ENCODE measurements around the gene SCFD2. TPM values are rescaled to one million over a fixed set of nuclear protein-coding genes. Genes with fewer than 3 reads are reported as not detected.

Gene SCFD2
- polyA plus RNA-seq, 2 donors = 4.8 to 8.2 TPM

DNA sequence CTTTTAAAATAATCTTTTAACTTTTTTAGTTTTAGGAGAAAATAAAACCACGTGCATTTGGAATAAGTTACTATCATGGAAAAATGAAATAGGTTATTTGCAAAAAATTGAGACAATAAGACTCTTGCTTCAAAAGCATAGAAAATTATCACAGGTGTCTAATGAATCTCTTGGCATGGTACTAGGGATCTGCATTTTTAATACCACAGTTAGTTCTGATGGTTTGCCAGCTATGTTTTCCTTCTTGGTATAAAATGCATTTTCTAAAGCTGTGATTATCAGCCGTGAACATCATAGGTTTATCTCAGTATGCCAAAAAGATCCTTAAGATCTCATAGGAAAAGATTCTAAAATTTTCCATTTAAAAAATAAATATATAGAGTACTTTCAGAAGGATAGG is 419.9 kb downstream of the SCFD2 start:
- no peak overlapping the region for H3K4me3 ChIP-seq (ENCODE audit: low read depth in 1 of 2, low read length in 2 of 2)
- 93 to 96% methylated on average over 2 of the region's 2 CpGs for WGBS, 2 donors
- H3K27ac ChIP-seq (ENCODE audit: low read depth in 2 of 2, low read length in 1 of 2) = no peak overlapping the region
- no peaks in the 10 kb centered on the region for H3K27me3 ChIP-seq (ENCODE audit: control insufficient read depth in 1 of 2, insufficient read depth in 2 of 2, low read length in 2 of 2)
- no peaks in the 10 kb centered on the region for H3K9me3 ChIP-seq (ENCODE audit: control insufficient read depth in 2 of 2, insufficient read depth in 1 of 2, low read depth in 1 of 2, low read length in 1 of 2)
- H3K36me3 ChIP-seq (ENCODE audit: control insufficient read depth in 2 of 2, insufficient read depth in 2 of 2, low read length in 1 of 2) = no peaks in the 10 kb centered on the region
- no peaks in the 10 kb centered on the region for H3K4me1 ChIP-seq (ENCODE audit: control insufficient read depth in 2 of 2, insufficient read depth in 2 of 2, low read length in 1 of 2)

DNA sequence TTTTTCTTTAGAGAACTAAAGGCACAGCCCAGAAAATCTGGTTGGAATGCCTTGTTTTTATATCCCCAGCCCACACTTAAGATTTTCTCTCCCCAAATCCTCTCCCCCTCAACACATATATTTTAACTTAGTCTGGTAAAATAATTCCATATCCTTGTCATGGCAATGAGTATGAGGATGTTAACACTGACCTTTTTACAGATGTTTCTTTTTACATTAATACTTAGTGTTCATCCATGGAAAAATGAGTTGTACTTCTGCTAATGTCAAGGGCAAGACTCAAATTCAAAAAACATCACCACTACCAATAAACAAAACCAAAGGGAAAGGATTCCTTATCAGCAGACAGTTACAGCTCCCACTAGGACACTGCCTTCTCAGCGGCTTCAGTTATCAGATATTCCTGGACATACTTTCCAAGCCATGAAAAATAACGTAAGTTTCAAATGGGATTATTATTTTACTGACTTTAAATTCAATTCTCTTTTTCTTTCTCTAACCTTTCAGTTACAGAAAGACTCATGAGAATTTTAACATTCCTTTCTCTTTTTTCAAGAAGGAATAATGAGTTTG is 420.4 kb downstream of the SCFD2 start:
- no peaks in the 10 kb centered on the region for H3K4me1 ChIP-seq (ENCODE audit: control insufficient read depth in 2 of 2, insufficient read depth in 2 of 2, low read length in 1 of 2)
- no peak overlapping the region for H3K4me3 ChIP-seq (ENCODE audit: low read depth in 1 of 2, low read length in 2 of 2)
- H3K27me3 ChIP-seq (ENCODE audit: control insufficient read depth in 1 of 2, insufficient read depth in 2 of 2, low read length in 2 of 2) = no peaks in the 10 kb centered on the region
- H3K36me3 ChIP-seq (ENCODE audit: control insufficient read depth in 2 of 2, insufficient read depth in 2 of 2, low read length in 1 of 2) = no peaks in the 10 kb centered on the region
- WGBS, 2 donors = 86 to 87% methylated on average over 2 of the region's 2 CpGs
- no peak overlapping the region for H3K27ac ChIP-seq (ENCODE audit: low read depth in 2 of 2, low read length in 1 of 2)
- H3K9me3 ChIP-seq (ENCODE audit: control insufficient read depth in 2 of 2, insufficient read depth in 1 of 2, low read depth in 1 of 2, low read length in 1 of 2) = no peaks in the 10 kb centered on the region

DNA sequence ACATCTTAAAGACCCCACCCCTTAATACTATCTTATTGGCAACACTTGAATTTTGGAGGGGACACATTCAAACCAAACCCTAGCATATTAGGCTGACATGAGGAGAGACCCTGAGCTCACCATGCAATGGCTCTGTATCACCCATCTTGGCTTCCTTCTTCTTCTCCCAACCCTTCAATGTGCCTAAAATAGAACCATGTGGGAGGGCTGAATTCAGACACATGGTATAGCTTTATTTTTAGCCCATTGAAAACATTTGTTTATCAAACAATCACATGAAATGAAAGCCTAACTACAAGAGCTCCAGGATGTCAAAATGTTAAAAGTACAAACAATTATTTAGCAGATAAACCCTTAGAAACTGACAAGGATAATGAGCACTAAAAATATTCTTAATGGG is 422.2 kb downstream of the SCFD2 start:
- no peak overlapping the region for H3K27ac ChIP-seq (ENCODE audit: low read depth in 2 of 2, low read length in 1 of 2)
- H3K4me1 ChIP-seq (ENCODE audit: control insufficient read depth in 2 of 2, insufficient read depth in 2 of 2, low read length in 1 of 2) = no peaks in the 10 kb centered on the region
- no peaks in the 10 kb centered on the region for H3K9me3 ChIP-seq (ENCODE audit: control insufficient read depth in 2 of 2, insufficient read depth in 1 of 2, low read depth in 1 of 2, low read length in 1 of 2)
- no peaks in the 10 kb centered on the region for H3K27me3 ChIP-seq (ENCODE audit: control insufficient read depth in 1 of 2, insufficient read depth in 2 of 2, low read length in 2 of 2)
- H3K36me3 ChIP-seq (ENCODE audit: control insufficient read depth in 2 of 2, insufficient read depth in 2 of 2, low read length in 1 of 2) = no peaks in the 10 kb centered on the region
- H3K4me3 ChIP-seq (ENCODE audit: low read depth in 1 of 2, low read length in 2 of 2) = no peak overlapping the region

DNA sequence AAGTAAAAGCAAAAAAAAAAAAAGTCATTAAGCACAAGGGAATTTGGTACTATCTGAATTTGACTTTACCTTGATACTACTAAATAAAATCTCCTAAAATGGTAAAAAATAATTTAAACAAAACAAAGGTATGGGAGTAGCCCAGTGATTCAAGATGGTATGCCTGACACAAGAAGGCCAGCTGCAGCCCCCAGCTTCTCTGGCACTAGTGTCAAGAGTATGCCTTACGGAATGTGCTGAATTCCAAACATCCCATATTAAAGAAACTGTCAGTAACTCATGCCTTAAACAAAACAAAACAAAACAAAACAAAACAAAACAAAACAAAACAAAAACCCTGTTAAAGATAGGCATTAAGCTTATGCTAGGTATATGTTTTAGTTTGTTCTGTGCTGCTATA is 422.9 kb downstream of the SCFD2 start:
- 97% methylated on average over 1 of the region's 1 CpG for WGBS, 2 donors
- no peaks in the 10 kb centered on the region for H3K27me3 ChIP-seq (ENCODE audit: control insufficient read depth in 1 of 2, insufficient read depth in 2 of 2, low read length in 2 of 2)
- H3K27ac ChIP-seq (ENCODE audit: low read depth in 2 of 2, low read length in 1 of 2) = no peak overlapping the region
- H3K36me3 ChIP-seq (ENCODE audit: control insufficient read depth in 2 of 2, insufficient read depth in 2 of 2, low read length in 1 of 2) = no peaks in the 10 kb centered on the region
- H3K4me1 ChIP-seq (ENCODE audit: control insufficient read depth in 2 of 2, insufficient read depth in 2 of 2, low read length in 1 of 2) = no peaks in the 10 kb centered on the region
- H3K4me3 ChIP-seq (ENCODE audit: low read depth in 1 of 2, low read length in 2 of 2) = no peak overlapping the region
- no peaks in the 10 kb centered on the region for H3K9me3 ChIP-seq (ENCODE audit: control insufficient read depth in 2 of 2, insufficient read depth in 1 of 2, low read depth in 1 of 2, low read length in 1 of 2)

DNA sequence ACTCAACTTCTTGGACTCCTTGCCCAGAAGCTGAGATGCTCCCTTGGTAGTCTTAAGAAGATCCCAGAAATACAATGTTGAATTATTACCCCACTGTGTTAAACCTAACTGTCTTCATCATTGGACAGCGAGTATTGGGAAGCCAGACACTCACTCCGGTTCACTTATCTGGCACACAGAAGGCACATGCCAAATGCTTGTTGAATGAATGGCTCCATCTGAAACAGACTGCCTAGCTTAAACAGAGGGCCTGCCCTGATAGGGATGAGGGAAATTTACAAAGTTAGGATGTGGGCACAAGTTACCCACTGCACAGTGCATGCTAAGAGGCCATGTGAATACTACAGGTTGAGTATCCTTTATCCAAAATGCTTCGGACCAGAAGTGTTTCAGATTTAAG is 424.4 kb downstream of the SCFD2 start:
- Histone ChIP-seq H3K9me3 (ENCODE audit: control insufficient read depth in 2 of 2, insufficient read depth in 1 of 2, low read depth in 1 of 2, low read length in 1 of 2) (no peaks in the 10 kb centered on the region), H3K27ac (ENCODE audit: low read depth in 2 of 2, low read length in 1 of 2) (no peak overlapping the region), H3K36me3 (ENCODE audit: control insufficient read depth in 2 of 2, insufficient read depth in 2 of 2, low read length in 1 of 2) (no peaks in the 10 kb centered on the region), H3K27me3 (ENCODE audit: control insufficient read depth in 1 of 2, insufficient read depth in 2 of 2, low read length in 2 of 2) (no peaks in the 10 kb centered on the region), H3K4me1 (ENCODE audit: control insufficient read depth in 2 of 2, insufficient read depth in 2 of 2, low read length in 1 of 2) (no peaks in the 10 kb centered on the region), H3K4me3 (ENCODE audit: low read depth in 1 of 2, low read length in 2 of 2) (no peak overlapping the region)
- WGBS, 2 donors = 96 to 98% methylated on average over 3 of the region's 3 CpGs

DNA sequence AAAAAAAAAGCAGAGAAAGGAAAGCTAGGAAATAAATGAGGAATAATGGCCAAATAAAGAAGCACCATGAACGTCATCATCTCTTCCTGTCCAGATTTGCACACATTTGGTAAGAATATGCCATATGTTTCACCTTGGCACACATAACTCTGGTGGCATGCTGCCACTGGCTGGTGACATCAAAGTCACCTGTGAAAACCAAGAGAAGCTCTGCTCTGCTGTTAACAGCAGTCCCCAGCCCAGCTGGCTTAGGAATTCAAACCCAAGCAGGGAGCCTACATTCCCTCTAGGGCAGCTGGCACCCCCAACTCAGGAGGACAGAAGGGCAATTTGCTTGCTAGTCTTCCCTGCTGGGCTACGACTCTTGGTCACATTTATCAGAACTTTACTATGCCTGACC is 426.1 kb downstream of the SCFD2 start:
- Histone ChIP-seq H3K4me3 (ENCODE audit: low read depth in 1 of 2, low read length in 2 of 2) (no peak overlapping the region), H3K9me3 (ENCODE audit: control insufficient read depth in 2 of 2, insufficient read depth in 1 of 2, low read depth in 1 of 2, low read length in 1 of 2) (no peaks in the 10 kb centered on the region), H3K27me3 (ENCODE audit: control insufficient read depth in 1 of 2, insufficient read depth in 2 of 2, low read length in 2 of 2) (no peaks in the 10 kb centered on the region), H3K27ac (ENCODE audit: low read depth in 2 of 2, low read length in 1 of 2) (no peak overlapping the region), H3K4me1 (ENCODE audit: control insufficient read depth in 2 of 2, insufficient read depth in 2 of 2, low read length in 1 of 2) (no peaks in the 10 kb centered on the region), H3K36me3 (ENCODE audit: control insufficient read depth in 2 of 2, insufficient read depth in 2 of 2, low read length in 1 of 2) (no peaks in the 10 kb centered on the region)
- 68 to 88% methylated on average over 2 of the region's 2 CpGs for WGBS, 2 donors

DNA sequence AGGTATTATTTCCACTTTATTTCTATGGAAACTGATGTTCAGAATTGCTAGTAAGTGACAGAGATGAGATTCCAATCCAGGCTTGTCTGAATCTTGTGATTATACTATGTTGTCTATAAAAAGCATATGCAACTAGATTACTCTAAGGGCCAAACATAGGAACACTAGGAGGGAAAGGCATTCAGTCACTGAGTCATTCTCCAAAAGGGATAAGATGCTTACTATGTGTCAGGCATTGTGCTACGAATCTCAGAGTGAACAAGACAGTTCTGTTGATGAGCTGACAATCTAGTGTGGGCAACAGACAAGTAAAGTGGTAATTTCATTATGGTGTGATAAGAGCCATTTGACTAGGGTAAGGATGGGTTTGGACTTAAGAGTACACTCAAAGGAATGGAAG is 426.5 kb downstream of the SCFD2 start:
- 95 to 97% methylated on average over 1 of the region's 1 CpG for WGBS, 2 donors
- no peaks in the 10 kb centered on the region for H3K9me3 ChIP-seq (ENCODE audit: control insufficient read depth in 2 of 2, insufficient read depth in 1 of 2, low read depth in 1 of 2, low read length in 1 of 2)
- no peak overlapping the region for H3K4me3 ChIP-seq (ENCODE audit: low read depth in 1 of 2, low read length in 2 of 2)
- H3K27me3 ChIP-seq (ENCODE audit: control insufficient read depth in 1 of 2, insufficient read depth in 2 of 2, low read length in 2 of 2) = no peaks in the 10 kb centered on the region
- H3K27ac ChIP-seq (ENCODE audit: low read depth in 2 of 2, low read length in 1 of 2) = no peak overlapping the region
- H3K36me3 ChIP-seq (ENCODE audit: control insufficient read depth in 2 of 2, insufficient read depth in 2 of 2, low read length in 1 of 2) = no peaks in the 10 kb centered on the region
- no peaks in the 10 kb centered on the region for H3K4me1 ChIP-seq (ENCODE audit: control insufficient read depth in 2 of 2, insufficient read depth in 2 of 2, low read length in 1 of 2)

DNA sequence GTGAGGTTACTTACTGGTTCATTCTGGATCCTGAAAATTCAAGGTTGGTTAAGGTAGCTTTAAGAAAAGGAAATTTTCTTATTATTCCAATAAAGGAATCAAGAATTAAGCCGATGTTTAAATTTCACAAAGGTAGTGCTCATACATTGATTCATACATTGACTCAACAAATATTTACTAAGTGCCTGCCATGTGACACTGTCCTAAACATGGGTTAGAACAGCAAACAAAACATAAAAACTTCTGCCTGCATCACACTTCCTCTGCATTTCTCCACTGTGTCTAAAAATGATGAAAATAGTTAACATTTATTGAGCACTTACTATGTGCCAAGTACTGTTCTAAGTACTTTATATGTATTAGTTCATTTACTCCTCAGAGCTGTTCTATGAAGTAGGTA is 428.0 kb downstream of the SCFD2 start:
- Histone ChIP-seq H3K4me3 (ENCODE audit: low read depth in 1 of 2, low read length in 2 of 2) (no peak overlapping the region), H3K36me3 (ENCODE audit: control insufficient read depth in 2 of 2, insufficient read depth in 2 of 2, low read length in 1 of 2) (no peaks in the 10 kb centered on the region), H3K27me3 (ENCODE audit: control insufficient read depth in 1 of 2, insufficient read depth in 2 of 2, low read length in 2 of 2) (no peaks in the 10 kb centered on the region), H3K4me1 (ENCODE audit: control insufficient read depth in 2 of 2, insufficient read depth in 2 of 2, low read length in 1 of 2) (no peaks in the 10 kb centered on the region), H3K9me3 (ENCODE audit: control insufficient read depth in 2 of 2, insufficient read depth in 1 of 2, low read depth in 1 of 2, low read length in 1 of 2) (no peaks in the 10 kb centered on the region), H3K27ac (ENCODE audit: low read depth in 2 of 2, low read length in 1 of 2) (no peak overlapping the region)
- 66 to 89% methylated on average over 1 of the region's 1 CpG for WGBS, 2 donors

DNA sequence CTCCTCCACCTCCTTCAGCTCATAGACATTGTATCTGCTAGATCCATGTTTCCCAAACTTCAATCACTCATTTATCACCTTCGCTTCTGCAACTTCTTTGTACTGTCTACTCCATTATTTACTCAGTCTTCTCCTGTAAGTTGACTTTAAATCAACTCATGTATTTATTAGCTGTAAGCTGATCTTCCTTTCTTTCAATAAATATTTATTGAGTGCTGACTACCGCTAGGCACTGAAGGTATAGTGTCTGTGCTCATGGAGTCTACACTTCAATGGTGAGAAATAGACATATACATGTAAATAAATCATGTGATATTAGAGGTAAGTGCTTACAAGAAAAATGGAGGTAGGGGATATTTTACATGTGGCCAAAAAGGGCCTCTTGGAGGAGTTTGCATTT is 429.1 kb downstream of the SCFD2 start:
- WGBS, 2 donors = 93 to 96% methylated on average over 2 of the region's 2 CpGs

DNA sequence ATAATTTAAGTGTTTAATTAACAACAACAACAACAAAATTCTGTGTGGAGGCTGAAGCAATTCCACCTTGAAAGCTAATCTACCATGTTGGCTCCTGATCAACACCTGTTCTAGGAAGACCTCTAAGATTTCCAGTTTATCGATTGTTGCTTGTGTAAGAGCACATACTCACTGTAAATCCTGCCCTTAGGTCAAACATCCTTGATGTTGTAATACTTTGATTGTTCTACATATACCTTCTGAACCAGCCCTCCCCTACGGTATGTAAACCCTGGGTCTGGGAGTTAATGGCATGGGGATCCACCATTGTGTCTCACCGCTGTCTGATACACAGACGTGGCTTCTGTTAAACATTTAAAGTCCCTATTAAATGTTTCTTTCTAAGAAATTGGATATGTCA is 430.5 kb downstream of the SCFD2 start:
- Histone ChIP-seq H3K4me3 (ENCODE audit: low read depth in 1 of 2, low read length in 2 of 2) (no peak overlapping the region), H3K9me3 (ENCODE audit: control insufficient read depth in 2 of 2, insufficient read depth in 1 of 2, low read depth in 1 of 2, low read length in 1 of 2) (no peaks in the 10 kb centered on the region), H3K27me3 (ENCODE audit: control insufficient read depth in 1 of 2, insufficient read depth in 2 of 2, low read length in 2 of 2) (no peaks in the 10 kb centered on the region), H3K4me1 (ENCODE audit: control insufficient read depth in 2 of 2, insufficient read depth in 2 of 2, low read length in 1 of 2) (no peaks in the 10 kb centered on the region), H3K36me3 (ENCODE audit: control insufficient read depth in 2 of 2, insufficient read depth in 2 of 2, low read length in 1 of 2) (no peaks in the 10 kb centered on the region), H3K27ac (ENCODE audit: low read depth in 2 of 2, low read length in 1 of 2) (no peak overlapping the region)
- WGBS, 2 donors = 63 to 68% methylated on average over 4 of the region's 4 CpGs

More for the DNA sequence above, 429.1 kb downstream of the SCFD2 start:
- H3K36me3 ChIP-seq (ENCODE audit: control insufficient read depth in 2 of 2, insufficient read depth in 2 of 2, low read length in 1 of 2) = no peaks in the 10 kb centered on the region
- H3K4me3 ChIP-seq (ENCODE audit: low read depth in 1 of 2, low read length in 2 of 2) = no peak overlapping the region
- H3K9me3 ChIP-seq (ENCODE audit: control insufficient read depth in 2 of 2, insufficient read depth in 1 of 2, low read depth in 1 of 2, low read length in 1 of 2) = no peaks in the 10 kb centered on the region
- no peaks in the 10 kb centered on the region for H3K27me3 ChIP-seq (ENCODE audit: control insufficient read depth in 1 of 2, insufficient read depth in 2 of 2, low read length in 2 of 2)
- H3K27ac ChIP-seq (ENCODE audit: low read depth in 2 of 2, low read length in 1 of 2) = no peak overlapping the region
- H3K4me1 ChIP-seq (ENCODE audit: control insufficient read depth in 2 of 2, insufficient read depth in 2 of 2, low read length in 1 of 2) = no peaks in the 10 kb centered on the region

All from esophagus (tissue), 2 donors.